ENCODE results near the gene TMEM192.
A peak's percentile ranks its signal among the peaks of the same experiment; 100 is the strongest.
"Not testable (repeated sequence)": the region's sequence is repeated elsewhere in the genome, so short reads cannot be mapped to it uniquely, and the experiment has no call there.

TMEM192 gene

DNA sequence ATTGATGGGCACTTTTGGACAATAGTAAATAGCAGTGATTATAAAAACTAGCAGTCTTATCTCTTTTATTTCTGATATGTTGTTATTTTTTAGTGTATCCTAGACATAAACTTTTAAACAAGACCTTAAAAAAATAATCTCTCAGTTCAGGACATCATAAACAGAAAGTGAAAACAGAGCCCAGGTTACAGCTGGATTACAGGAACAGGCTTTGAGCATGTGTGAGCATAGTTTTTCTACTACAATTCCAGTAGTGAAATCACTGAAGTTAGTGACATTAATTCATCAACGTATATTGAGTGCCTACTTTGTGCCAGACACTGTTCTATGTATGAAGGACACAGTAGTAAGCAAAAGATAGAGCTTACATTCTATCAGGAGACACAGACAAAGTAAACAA is 42.1 kb downstream of the TMEM192 start:
- Mint-ChIP-seq H3K27me3 (no peaks in the 10 kb centered on the region), H3K4me1 (no peaks in the 10 kb centered on the region), H3K27ac (no peak overlapping the region), H3K4me3 (no peak overlapping the region), H3K36me3 (ENCODE audit: low read depth) (peaks cover 3% of the 10 kb centered on the region), H3K9me3 (no peaks in the 10 kb centered on the region)
- no peak for ATAC-seq
- no peak for DNase-seq

DNA sequence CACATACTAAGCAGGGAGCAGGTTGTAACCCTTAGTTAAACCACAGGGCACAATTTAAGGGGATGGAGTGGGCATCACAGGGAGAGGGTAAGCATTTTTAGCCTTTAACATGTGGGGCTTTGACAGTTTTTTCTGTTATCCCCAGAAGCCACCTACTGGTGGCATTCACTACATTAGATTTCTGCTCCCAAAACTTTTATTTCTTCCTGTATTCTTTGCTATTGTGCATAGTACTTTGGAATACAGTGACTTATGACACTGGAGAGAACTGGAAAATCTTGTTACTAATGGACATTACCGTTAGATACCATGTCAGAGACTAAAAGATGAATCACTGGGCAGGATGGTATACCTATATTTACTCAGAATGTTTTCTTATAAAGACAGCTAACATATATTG is 51.7 kb downstream of the TMEM192 start:
- no peak overlapping the region for H3K4me3 Mint-ChIP-seq
- H3K9me3 Mint-ChIP-seq = no peaks in the 10 kb centered on the region
- no peak for ATAC-seq
- no peaks in the 10 kb centered on the region for H3K4me1 Mint-ChIP-seq
- H3K27ac Mint-ChIP-seq = no peak overlapping the region
- DNase-seq = no peak
- H3K36me3 Mint-ChIP-seq (ENCODE audit: low read depth) = peaks cover 2% of the 10 kb centered on the region
- H3K27me3 Mint-ChIP-seq = no peaks in the 10 kb centered on the region

DNA sequence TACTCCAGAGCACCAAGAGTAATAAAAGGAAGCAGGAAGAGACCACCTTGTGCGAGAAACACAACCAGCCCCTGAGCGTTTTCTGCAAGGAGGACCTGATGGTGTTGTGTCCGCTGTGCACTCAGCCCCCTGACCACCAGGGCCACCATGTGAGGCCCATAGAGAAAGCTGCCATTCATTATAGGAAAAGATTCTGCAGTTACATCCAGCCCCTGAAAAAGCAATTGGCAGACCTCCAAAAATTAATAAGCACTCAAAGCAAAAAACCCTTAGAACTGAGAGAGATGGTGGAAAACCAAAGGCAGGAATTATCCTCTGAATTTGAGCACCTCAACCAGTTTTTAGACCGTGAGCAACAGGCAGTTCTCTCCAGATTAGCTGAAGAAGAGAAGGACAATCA is 53.3 kb downstream of the TMEM192 start:
- ATAC-seq (no peak), DNase-seq (no peak)
- no peaks in the 10 kb centered on the region for H3K9me3 Mint-ChIP-seq
- H3K36me3 Mint-ChIP-seq (ENCODE audit: low read depth) = no peaks in the 10 kb centered on the region
- no peaks in the 10 kb centered on the region for H3K4me1 Mint-ChIP-seq
- H3K27me3 Mint-ChIP-seq = no peaks in the 10 kb centered on the region
- H3K27ac Mint-ChIP-seq = no peak overlapping the region
- no peak overlapping the region for H3K4me3 Mint-ChIP-seq

DNA sequence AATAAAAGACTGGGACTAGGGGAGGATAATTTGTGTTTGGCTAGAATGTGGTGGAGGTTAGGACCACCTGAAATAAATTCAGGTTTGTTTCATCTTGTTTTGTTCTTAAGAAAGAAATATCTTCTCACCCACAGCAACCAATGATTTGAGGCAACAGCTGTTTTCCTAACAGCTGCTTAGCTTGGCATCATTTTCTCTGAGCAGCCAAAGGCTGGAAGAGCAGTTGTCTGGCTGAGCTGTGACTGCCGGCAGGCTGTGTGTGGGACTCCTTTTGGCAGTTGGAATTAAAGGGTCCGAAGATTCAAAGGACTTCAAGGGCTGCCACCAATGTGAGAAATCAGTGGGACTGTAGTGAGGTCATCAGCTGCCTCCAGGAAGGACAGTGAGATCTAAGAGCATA is 54.0 kb downstream of the TMEM192 start:
- peak; percentile 24 for ATAC-seq
- H3K27ac Mint-ChIP-seq = no peak overlapping the region

DNA sequence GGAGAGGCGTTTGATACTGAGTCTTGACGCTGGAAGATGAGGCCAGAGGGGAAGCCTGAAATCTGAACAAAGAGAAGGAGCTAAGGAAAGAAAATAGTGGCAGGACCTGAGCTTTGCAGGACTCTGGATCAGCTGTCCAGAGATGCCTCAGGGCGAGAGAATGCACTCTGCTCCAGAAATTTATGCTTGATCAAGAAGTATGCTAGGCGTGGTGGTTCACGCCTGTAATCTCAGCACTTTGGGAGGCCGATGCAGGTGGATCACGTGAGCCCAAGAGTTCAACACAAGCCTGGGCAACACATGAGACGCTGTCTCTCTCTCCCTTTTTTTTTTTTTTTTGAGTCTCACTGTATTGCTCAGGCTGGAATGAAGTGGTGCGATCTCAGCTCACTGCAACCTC is 57.1 kb downstream of the TMEM192 start:
- Mint-ChIP-seq H3K27me3 (peaks cover 2% of the 10 kb centered on the region), H3K9me3 (no peaks in the 10 kb centered on the region), H3K4me3 (no peak overlapping the region), H3K4me1 (no peaks in the 10 kb centered on the region), H3K36me3 (ENCODE audit: low read depth) (no peaks in the 10 kb centered on the region), H3K27ac (no peak overlapping the region)
- no peak for ATAC-seq
- DNase-seq = no peak

More for the DNA sequence above, 54.0 kb downstream of the TMEM192 start:
- H3K36me3 Mint-ChIP-seq (ENCODE audit: low read depth) = no peaks in the 10 kb centered on the region
- DNase-seq = no peak
- H3K4me3 Mint-ChIP-seq = no peak overlapping the region
- H3K9me3 Mint-ChIP-seq = no peaks in the 10 kb centered on the region
- H3K27me3 Mint-ChIP-seq = peaks cover 2% of the 10 kb centered on the region
- no peaks in the 10 kb centered on the region for H3K4me1 Mint-ChIP-seq

DNA sequence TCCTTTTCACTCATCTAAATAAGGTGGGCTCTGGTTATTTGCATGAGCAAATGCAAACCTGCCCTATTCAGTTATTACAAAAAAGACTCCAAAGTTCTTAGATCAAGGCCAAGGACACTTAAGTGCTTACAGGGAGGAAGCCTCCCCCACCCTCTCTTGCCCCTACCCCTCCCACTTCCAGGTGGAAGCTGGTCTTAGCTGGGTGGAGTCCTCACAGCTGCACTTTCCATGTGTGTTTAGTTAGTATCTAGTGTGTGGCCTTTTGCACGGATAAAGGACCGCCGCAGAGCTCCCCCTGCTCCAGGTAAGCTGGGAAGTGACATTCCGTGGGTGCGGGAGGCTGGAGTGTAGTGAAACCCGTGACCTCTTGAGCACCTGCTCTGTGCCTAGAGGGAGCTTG is 59.0 kb downstream of the TMEM192 start, which contains the start of gene TRIM75:
Gene TRIM75, plus strand, starts transcription at position 222 of the 400 bp plus-strand sequence. CDS start 5,282 bp downstream, outside the sequence.
- H3K27me3 Mint-ChIP-seq = peaks cover 2% of the 10 kb centered on the region
- no peak within 1 kb of the TSS for H3K27ac Mint-ChIP-seq
- H3K36me3 Mint-ChIP-seq (ENCODE audit: low read depth) = no peaks in the 10 kb centered on the region
- ATAC-seq (no peak), DNase-seq (no peak)
- H3K9me3 Mint-ChIP-seq = no peaks in the 10 kb centered on the region
- no peak within 1 kb of the TSS for H3K4me3 Mint-ChIP-seq
- no peaks in the 10 kb centered on the region for H3K4me1 Mint-ChIP-seq

DNA sequence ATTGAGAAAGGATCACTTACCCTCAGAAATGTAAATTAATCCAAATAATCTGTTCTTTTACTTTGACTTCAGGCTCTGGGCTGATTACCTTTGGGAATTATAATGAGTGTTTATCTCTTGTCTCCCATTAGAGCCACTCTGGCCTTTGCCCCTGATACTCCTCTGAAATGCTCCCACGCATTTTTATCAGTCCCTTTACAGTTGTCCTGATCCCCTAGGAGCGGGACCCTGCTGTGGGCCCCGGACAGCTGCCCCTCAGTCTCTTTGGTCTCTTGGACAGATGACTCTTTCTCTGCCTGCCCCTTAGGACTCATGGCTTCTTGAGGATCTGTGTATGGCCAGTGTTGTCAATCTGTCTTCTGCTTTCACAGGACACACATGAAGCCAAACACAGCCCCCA is 60.0 kb downstream of the TMEM192 start:
- ATAC-seq (no peak), DNase-seq (no peak)
- H3K27me3 Mint-ChIP-seq = peaks cover 2% of the 10 kb centered on the region
- H3K27ac Mint-ChIP-seq = no peak overlapping the region
- no peaks in the 10 kb centered on the region for H3K9me3 Mint-ChIP-seq
- no peaks in the 10 kb centered on the region for H3K4me1 Mint-ChIP-seq
- H3K36me3 Mint-ChIP-seq (ENCODE audit: low read depth) = no peaks in the 10 kb centered on the region
- H3K4me3 Mint-ChIP-seq = no peak overlapping the region

DNA sequence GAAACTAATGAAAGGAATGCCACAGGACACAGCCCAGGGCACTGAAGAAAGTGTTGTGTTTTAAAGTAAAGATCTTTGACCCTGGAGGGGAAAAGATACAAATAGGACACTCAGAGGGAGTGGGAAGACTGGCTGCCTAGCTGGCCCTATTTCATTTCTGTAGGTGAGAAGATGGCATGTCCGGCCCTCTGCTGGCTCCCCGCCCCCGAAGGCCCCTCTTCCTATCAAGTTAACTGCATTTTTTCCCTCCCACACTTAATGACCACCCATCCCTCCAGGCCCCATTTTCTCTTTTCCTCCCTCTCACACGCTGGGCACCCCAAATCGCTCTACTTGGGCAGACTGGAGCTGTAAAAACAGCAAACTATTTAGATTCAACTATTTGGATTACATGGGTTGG is 64.5 kb downstream of the TMEM192 start:
- H3K4me3 Mint-ChIP-seq = no peak overlapping the region

DNA sequence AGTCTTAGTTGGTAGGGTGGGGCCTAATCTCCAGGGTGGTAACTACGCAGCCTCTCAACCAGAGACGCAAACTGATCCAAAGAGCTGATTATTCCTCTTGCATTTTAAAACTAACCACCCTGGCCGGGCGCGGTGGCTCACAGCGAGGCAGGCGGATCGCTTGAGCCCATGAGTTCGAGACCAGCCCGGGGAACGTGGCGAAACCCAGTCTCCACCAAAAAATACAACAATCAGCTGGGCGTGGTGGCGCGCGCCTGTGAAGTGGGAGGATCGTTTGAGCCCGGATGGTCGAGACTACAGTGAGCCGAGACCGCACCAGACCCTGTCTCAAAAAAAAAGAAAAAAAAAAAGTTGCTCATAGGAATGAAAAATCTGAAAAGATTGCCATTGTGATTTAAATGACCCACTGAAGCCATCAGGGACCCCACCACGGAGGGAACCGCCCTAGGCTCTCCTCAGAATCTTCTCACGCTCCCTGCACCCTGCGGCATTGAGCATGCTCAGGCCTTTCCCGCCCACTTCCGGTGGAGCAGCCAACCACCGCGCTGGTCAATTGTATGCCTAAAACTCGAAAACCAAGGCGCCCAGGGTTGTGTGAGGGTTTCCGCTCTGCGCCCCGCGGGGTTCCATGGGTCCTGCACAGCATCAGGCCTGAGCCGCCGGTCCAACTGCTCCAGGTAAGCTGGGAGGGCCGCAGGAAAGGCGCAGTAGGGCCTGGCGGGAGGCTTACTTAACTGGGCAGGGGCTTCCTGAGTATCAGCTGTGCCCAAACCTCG is 81.0 kb downstream of the TMEM192 start, which contains the start of gene TRIM60:
Gene TRIM60, plus strand, starts transcription at position 564 of the 776 bp plus-strand sequence. CDS start 8,074 bp downstream, outside the sequence.
- Mint-ChIP-seq H3K36me3 (ENCODE audit: low read depth) (no peaks in the 10 kb centered on the region), H3K4me1 (no peaks in the 10 kb centered on the region), H3K4me3 (no peak within 1 kb of the TSS), H3K27ac (no peak within 1 kb of the TSS), H3K27me3 (no peaks in the 10 kb centered on the region), H3K9me3 (no peaks in the 10 kb centered on the region)
- DNase-seq (no peak), ATAC-seq (no peak)

More for the DNA sequence above, 64.5 kb downstream of the TMEM192 start:
- ATAC-seq = no peak
- DNase-seq = no peak
- no peaks in the 10 kb centered on the region for H3K9me3 Mint-ChIP-seq
- H3K27ac Mint-ChIP-seq = no peak overlapping the region
- H3K27me3 Mint-ChIP-seq = no peaks in the 10 kb centered on the region
- H3K36me3 Mint-ChIP-seq (ENCODE audit: low read depth) = no peaks in the 10 kb centered on the region
- no peaks in the 10 kb centered on the region for H3K4me1 Mint-ChIP-seq

DNA sequence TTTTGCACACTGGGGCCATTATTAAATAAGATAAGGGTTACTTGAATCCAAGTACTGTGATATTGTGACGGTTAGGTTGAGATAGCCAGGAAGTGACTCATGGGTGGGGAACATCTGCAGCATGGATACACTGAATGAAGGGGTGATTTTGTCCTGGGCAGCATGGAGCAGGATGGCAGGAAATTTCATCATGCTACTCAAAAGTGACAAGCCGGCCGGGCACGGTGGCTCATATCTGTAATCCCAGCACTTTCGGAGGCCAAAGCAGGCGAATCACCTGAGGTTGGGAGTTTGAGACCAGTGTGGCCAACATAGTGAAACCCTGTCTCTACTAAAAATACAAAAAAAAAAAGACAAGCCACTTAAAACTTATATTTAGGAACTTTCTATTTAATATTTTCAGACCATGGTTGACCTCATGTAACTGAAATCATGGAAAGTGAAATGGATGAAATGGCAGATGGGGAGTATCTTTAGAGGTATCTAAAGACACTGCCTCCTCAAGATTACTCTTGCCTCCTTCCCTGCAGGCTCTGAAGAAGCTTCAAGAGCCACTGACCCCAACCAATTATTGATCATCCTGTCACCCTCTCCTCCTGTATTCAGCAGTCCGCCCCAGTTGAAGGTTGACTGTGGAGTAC is 84.8 kb downstream of the TMEM192 start:
- ATAC-seq = no peak
- H3K27me3 Mint-ChIP-seq = no peaks in the 10 kb centered on the region
- no peaks in the 10 kb centered on the region for H3K4me1 Mint-ChIP-seq
- DNase-seq = no peak
- no peak overlapping the region for H3K4me3 Mint-ChIP-seq
- H3K27ac Mint-ChIP-seq = no peak overlapping the region
- H3K36me3 Mint-ChIP-seq (ENCODE audit: low read depth) = no peaks in the 10 kb centered on the region
- H3K9me3 Mint-ChIP-seq = no peaks in the 10 kb centered on the region

DNA sequence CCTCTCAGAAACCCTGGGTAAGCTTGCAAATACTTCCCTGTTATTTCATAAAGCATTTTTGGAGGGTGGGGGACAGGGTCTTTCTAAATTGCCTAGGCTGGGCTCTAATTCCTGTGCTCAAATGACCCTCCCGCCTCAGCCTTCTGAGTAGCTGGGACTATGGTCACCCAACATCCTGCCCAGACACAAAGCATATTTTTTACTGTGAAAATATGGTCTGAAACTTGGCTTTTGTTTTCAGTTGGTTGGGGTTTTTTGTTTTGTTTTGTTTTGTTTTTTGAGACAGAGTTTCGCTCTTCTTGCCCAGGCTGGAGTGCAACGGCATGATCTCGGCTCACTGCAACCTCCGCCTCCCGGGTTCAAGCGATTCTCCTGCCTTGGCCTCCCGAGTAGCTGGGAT is 86.9 kb downstream of the TMEM192 start:
- DNase-seq; H3K9me3 Mint-ChIP-seq; H3K36me3 Mint-ChIP-seq (ENCODE audit: low read depth); H3K27me3 Mint-ChIP-seq; H3K27ac Mint-ChIP-seq; H3K4me3 Mint-ChIP-seq; ATAC-seq; H3K4me1 Mint-ChIP-seq: not testable (repeated sequence)

Data from activated naive CD8-positive, alpha-beta T cell treated with anti-CD3 and anti-CD28 coated beads, Interleukin-2, amount 50 U/mL, for 24 hours (primary cell).